ENCODE data around the gene PEX6.

The PEX6 gene

DNA sequence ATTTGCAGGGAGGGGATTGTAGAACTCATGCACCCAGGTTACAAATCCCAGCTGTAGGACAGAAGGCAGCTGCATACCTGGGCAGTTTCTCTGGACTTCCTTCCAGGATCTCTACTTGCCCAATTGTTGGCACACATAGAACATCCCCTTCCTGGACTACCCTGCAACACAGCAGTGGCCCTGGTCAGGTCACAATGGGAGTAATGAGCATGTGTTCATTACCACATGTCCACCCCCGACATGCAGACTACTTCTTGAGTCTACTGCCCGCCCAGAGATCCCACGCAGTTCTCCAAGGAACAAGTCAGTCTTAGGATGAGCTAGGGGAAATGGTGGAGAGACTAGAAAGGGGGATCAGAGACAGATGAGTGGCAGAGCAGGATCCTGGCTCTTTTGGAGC, 5.1 kb downstream of the PEX6 start:
- Histone ChIP-seq H3K27me3 (ENCODE audit: insufficient read depth, low read depth, severe bottlenecking) (no peaks in the 10 kb centered on the region), H3K27ac (no peak overlapping the region), H3K36me3 (peaks cover 20% of the 10 kb centered on the region), H3K4me3 (ENCODE audit: low read depth, low read length) (no peak overlapping the region), H3K9me3 (ENCODE audit: severe bottlenecking) (no peaks in the 10 kb centered on the region)
- no peak for DNase-seq
- TF ChIP-seq, protein P1, sequence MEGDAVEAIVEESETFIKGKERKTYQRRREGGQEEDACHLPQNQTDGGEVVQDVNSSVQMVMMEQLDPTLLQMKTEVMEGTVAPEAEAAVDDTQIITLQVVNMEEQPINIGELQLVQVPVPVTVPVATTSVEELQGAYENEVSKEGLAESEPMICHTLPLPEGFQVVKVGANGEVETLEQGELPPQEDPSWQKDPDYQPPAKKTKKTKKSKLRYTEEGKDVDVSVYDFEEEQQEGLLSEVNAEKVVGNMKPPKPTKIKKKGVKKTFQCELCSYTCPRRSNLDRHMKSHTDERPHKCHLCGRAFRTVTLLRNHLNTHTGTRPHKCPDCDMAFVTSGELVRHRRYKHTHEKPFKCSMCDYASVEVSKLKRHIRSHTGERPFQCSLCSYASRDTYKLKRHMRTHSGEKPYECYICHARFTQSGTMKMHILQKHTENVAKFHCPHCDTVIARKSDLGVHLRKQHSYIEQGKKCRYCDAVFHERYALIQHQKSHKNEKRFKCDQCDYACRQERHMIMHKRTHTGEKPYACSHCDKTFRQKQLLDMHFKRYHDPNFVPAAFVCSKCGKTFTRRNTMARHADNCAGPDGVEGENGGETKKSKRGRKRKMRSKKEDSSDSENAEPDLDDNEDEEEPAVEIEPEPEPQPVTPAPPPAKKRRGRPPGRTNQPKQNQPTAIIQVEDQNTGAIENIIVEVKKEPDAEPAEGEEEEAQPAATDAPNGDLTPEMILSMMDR (IDR thresholded peaks at IDR 0.05; ENCODE audit: low read depth, low read length): no peak

DNA sequence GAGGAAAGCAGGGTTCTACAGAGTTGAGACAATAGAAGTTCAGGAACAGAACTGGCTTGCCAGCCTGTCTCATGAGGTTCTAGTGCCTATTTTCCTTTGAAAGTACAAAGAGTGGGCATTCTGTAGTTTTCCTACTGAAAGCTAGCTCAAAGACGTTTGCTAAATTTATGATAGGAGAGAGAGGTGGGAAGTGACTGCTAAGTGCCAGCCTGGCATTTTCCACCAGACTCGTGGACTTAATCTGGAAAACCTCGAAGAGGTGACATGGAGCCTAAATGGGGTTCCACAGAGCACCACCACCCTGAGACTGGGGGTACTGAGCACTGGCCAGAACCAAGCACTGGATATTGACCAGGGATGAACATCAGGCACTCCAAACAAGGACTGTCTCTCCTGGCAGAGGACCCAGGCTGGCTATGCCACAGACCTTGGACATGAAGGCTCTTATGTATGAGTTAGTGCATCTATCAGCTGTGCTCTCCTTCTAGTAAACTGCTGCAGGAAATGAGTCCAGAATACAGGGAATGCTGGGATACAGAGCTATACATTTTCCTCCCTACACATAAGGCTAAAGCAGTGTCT, 7.1 kb downstream of the PEX6 start:
- no peaks in the 10 kb centered on the region for H3K9me3 ChIP-seq (ENCODE audit: severe bottlenecking)
- DNase-seq: no peak
- H3K27ac ChIP-seq: no peak overlapping the region
- peaks cover 23% of the 10 kb centered on the region for H3K36me3 ChIP-seq
- TF ChIP-seq, protein P1 (IDR thresholded peaks at IDR 0.05; ENCODE audit: low read depth, low read length): no peak
- no peaks in the 10 kb centered on the region for H3K27me3 ChIP-seq (ENCODE audit: insufficient read depth, low read depth, severe bottlenecking)
- no peak overlapping the region for H3K4me3 ChIP-seq (ENCODE audit: low read depth, low read length)

DNA sequence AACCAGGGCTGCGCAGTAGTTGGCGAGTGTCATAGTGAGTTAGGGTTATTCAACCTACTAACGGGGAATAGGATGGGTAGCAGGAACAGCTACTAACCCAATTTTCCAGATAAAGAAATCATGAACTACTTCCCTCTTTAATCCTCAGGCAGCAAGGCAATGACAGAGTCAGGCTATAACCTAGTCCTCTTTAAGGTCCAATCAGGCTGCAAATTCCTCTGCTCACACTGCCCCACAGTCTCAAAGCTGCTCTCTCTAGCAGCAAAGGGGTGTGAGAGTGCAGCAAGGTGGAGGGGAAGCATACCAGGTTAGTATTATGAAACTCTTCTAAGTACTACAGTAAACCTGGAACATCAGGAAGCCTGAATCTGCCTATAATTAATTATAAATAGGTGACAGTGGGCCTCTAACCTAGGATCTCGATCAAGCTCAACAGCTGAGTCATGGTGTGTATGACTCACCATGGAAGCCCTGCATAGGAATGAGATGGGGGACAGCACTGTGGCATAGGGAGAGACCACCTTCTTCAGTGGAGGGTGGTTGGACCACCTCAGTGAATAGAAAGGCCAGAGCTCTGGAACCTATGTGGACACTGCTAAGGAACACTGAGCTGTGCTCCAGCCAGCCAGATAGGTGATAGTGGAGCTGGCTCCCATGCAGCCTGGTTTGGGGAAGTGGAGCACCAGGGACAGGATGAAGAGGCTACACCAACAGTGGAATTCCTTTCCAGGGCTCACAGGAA, 7.9 kb downstream of the PEX6 start:
- peaks cover 25% of the 10 kb centered on the region for H3K36me3 ChIP-seq
- H3K27me3 ChIP-seq (ENCODE audit: insufficient read depth, low read depth, severe bottlenecking): no peaks in the 10 kb centered on the region
- no peaks in the 10 kb centered on the region for H3K9me3 ChIP-seq (ENCODE audit: severe bottlenecking)
- H3K27ac ChIP-seq: no peak overlapping the region; the same call in none of the 2 replicates
- TF ChIP-seq, protein P1 (IDR thresholded peaks at IDR 0.05; ENCODE audit: low read depth, low read length): no peak
- no peak overlapping the region for H3K4me3 ChIP-seq (ENCODE audit: low read depth, low read length)
- DNase-seq: no peak

GRCh38 chr6:42969934-42970333, 9.0 kb downstream of the PEX6 start:
- Histone ChIP-seq H3K9me3 (ENCODE audit: severe bottlenecking) (no peaks in the 10 kb centered on the region), H3K27me3 (ENCODE audit: insufficient read depth, low read depth, severe bottlenecking) (no peaks in the 10 kb centered on the region), H3K4me3 (ENCODE audit: low read depth, low read length) (no peak overlapping the region), H3K27ac (peak overlapping the region; percentile 72), H3K36me3 (peaks cover 32% of the 10 kb centered on the region)
- TF ChIP-seq, protein P1 (IDR thresholded peaks at IDR 0.05; ENCODE audit: low read depth, low read length): no peak
- peak; percentile 50 for DNase-seq

GRCh38 chr6:42969431-42969830, 9.6 kb downstream of the PEX6 start:
- no peak overlapping the region for H3K4me3 ChIP-seq (ENCODE audit: low read depth, low read length)
- H3K36me3 ChIP-seq: peaks cover 32% of the 10 kb centered on the region
- H3K9me3 ChIP-seq (ENCODE audit: severe bottlenecking): no peaks in the 10 kb centered on the region
- DNase-seq: peak; percentile 92
- H3K27me3 ChIP-seq (ENCODE audit: insufficient read depth, low read depth, severe bottlenecking): no peaks in the 10 kb centered on the region
- peak overlapping the region; percentile 72 for H3K27ac ChIP-seq
- TF ChIP-seq, protein P1 (IDR thresholded peaks at IDR 0.05; ENCODE audit: low read depth, low read length): 0 out of 2 replicates have a peak, but pooled peaks have one; percentile 0
